ENCODE results near the gene MROH2A.
"Not testable (repeated sequence)": the region's sequence is repeated elsewhere in the genome, so short reads cannot be mapped to it uniquely, and the experiment has no call there.

- not testable (repeated sequence) for TF ChIP-seq CTCF, POLR2A, EP300 (IDR thresholded peaks at IDR 0.05)
Measured at GRCh38 chr2:233750689-233751088, 27.4 kb upstream of the MROH2A start.

Data from tibial nerve (tissue), 4 donors.